EH (cell line): ENCODE measurements around the gene PRDM16.

Experiments used
- DNase-seq: peaks from one replicate; pipeline ENCODE4 v3.0.0-alpha.2; 2015; ENCODE audit warnings: low read depth

Gene PRDM16

DNA sequence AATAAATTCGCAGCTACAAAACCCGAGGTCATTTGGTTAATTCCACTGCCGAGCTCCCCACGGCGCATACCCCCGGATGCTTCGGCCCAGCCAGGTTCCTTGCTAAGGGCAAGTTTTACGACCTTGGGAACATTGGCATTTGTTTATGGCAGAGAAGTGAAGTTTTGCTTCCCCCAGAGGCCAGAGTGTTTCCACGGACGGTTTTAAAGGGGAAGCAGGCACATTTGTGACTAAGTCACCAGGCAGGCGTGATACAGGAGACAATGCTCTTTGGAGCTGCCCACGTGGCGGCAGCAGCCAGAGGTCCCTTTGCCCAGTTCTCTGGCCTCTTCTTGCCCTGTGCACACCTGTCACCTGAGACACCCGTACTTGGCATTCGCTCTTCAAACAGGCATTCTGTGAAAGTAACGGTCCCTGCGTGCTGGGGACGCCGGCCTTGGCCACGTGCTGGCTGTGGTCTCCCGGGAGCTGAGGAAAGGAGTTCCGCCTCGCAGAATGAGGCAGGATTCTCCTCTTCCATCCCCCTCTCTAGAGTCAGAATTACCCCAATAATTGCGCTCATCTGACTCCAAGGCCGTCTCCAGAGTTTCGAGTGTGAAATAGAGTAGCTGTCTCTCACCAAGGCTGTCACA is 138.3 kb downstream of the PRDM16 start:
- DNase-seq = no peak

DNA sequence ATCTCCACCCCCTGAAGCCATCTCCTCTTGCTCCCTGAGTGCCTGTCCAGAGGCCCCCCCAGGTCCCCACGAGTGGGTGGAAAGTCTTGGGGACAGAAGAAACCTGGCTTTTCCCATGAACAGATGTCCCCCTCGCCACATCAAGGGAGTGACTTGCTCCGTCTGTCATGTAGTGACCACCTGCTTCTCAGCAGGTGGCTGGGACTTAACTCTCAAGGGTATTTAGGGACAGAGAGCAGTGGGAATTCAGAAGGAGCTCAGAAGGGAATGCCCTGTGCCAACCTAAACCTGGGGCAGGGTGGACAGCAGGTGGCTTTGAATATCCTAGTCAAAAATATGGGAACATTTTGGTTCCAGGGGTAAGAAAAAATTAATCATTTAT is 139.8 kb downstream of the PRDM16 start:
- no peak for DNase-seq

GRCh38 chr1:3209201-3209600 is 140.2 kb downstream of the PRDM16 start:
- DNase-seq = no peak

DNA sequence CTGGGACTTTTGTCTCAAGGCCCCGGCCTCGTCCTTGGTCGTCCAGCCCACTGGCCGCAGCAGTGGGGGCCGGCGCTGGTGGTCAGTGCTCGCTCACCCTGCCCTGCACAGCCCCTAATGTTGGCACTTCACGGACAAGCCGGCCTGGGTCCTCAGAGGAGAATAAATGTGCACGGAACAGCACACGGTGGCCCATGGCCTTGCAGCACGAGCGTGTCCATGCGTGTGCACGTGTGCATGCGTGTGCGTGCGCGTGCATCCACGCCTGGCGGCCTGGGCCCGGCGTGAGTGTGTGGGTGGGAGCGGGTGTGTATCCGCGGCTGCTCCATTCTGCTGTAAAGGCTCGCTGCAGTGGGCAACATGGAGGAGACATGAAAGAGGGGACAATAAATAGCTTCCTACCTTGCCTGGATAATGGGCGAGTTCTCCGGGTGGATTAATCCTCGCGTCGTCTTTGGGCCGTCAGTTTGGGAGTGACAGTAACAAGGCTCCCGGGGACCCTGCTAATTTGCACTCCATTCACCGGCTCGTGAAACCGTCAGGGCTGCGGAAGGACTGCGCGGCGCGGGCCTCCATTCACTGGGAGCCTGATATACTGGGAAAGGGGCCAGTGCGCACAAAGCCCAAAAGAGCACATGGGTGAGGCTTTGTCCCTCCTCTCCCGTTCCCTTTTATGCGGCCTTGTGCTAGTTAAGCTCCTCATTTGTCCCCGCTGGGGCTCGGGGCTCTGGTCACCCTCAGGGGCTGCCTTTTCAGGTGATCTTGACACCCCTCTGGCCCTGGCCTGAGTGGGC is 142.8 kb downstream of the PRDM16 start:
- DNase-seq = no peak

- DNase-seq = no peak
Observed at GRCh38 chr1:3212453-3213355, 143.7 kb downstream of the PRDM16 start.

DNA sequence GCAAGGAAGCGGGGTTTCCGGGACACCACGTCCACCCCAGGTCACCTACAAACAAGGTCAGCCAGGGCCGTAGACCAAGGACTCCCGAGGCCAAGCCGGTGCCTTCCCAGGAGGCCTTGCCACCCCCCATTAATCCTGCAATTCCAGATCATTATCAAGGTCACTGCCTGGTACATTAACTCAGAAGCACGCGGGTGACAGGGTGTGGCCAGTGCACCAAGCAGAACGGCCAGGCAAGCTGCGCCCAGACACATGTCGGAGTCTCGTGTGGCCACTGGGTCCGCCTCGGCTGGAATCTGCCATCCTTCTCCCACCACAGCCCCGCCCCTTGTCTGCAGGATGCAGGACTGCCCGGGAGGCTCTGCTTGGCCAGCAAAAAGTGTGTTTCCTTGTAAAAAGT is 144.7 kb downstream of the PRDM16 start:
- DNase-seq = no peak

- DNase-seq = no peak
Observed at GRCh38 chr1:3215198-3216014, 146.4 kb downstream of the PRDM16 start.

DNA sequence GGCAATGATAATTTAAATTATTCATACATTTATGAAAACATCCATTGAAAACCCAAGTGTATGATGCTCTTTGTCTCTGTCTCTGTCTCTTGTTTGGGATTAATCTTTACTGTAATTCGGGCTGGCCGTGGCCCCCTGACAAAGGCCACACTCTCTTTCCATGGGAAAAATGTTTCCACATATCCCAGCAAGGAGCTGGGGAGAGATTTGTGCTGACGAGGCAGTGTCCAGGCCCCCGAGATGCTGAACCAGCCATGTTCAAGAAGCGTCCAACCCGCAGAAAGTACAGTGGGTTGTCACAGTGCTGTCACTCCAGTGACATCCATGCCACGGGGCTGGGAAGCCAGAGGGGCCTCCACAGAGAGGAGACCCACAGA is 147.0 kb downstream of the PRDM16 start:
- DNase-seq = no peak

DNA sequence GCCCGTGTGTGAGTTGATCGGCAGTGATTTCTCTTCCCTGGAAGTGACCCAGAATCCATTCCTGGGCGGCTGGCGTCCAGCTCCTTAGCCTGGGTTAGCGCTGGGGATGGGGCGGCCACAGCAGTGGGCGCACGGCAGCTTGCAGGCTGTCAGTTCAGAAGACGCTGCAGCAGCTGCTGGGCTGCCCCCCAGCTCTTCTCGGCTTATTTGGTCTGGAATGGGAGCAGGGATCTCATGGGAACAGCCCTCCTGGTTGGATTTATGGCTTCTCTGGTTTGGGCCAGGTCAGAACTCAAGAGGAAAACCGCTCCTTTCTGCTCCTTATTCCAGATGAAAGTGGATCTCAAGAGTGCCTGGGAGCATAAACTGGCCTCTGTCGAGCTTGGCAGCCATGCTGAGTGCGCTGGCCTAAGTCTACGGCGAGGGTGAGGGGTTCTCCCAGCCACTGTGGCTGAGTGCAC is 148.2 kb downstream of the PRDM16 start:
- no peak for DNase-seq

DNA sequence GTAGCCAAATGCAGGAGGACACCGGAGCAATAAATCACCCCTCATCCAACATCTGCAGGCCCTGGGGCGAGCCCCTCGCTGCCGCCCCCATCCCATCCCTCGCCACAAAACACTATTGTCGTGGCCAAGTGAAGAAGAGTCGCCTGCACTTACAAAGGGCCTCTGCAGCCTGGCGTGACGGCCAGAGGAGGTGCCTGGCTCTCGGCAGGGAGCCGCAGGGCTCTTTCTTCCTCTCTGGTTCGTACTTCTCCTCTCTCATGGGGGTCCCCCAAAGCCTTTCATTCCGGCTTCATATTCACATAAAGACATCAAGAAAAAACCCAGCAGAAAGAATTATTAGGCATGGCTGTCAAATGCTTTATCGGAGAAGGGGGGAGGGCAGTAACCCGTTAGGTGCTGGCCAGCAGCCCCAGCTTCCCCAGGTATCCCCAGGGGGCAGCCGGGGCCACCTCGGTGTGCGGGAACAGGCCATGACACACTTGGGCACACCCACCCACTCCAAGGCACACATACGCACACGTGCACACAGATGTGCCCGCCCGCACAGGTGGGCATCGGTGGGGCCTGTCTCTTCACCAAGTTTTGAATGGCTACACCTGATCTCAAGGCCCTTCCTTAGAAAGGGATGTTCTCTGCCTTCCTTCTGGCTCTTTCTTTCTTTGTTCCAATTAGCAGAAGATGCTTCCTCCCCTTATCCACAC is 149.1 kb downstream of the PRDM16 start:
- DNase-seq = no peak

GRCh38 chr1:3219005-3219790 is 150.2 kb downstream of the PRDM16 start:
- DNase-seq = no peak

- DNase-seq = no peak
Observed at GRCh38 chr1:3219791-3220467, 150.9 kb downstream of the PRDM16 start.

- no peak for DNase-seq
Observed at GRCh38 chr1:3221112-3222041, 152.4 kb downstream of the PRDM16 start.

DNA sequence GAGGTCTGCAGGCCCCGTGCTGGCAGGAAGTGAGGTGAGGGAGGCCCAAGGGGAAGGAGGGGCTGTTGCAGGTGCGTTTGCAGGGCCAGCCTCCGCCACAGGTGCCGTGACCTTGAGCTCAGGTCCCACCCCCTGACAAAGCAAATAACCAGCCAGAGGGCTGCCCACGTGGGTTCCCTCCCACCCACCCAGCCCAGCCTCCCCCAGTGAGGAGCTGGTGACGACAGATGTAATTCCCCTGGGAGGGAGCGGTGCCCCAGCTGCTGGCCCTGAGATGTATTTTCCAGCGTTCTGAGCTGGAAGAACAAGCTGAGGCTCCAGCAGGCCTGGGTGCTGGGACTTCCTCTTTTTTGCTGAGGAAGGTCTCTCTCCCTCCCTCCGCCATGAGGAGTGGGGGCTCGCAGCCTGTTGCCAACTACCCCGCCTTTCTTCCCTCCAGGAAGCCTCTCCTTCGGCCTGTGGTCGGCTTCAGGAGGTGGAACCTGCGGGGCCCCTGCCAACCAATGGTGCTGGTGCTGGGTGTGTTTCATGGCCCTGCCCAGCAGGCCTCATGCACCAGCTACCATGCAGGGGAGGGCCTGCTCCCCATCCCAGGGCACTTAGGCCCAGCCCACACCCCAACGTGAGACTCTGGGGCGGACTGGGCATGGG is 153.2 kb downstream of the PRDM16 start:
- no peak for DNase-seq

DNA sequence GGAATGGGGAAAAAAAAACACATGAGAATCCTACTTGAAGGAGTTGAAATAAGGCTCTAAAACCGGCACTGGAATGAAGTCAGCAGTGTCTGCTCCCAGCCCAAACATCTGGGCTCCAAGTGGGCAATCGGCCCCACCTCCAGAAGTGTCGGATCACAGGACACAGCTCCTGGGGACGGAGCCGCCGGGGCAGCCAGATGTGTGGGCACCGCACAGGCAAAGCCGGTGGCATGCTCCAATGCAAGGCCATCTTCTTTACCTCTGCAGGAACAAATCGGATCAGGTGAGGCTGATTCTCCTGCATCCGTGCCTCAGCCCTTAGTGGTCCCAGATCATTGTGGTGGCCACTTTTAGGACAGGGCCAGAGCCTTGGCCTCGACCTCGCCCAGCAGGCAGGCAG is 156.7 kb downstream of the PRDM16 start:
- no peak for DNase-seq

DNA sequence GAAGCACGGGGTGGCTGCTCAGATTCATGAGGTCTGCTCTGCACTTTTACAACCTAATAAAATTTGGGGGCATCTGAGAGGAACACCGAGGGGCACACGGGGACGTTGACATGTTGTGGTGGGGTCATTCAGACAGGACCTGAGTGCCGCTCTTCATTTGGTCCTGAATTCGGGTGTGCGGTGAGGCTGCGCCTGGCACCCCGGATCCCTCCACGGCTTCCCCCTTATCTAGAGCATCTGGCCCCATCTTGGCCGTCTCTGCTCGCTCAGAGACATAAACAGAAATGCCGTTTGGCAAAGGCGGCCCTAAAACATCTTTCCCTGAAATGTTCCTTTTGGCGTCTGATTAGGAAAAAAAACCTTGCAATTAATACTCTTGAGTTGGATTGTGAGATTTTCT is 157.2 kb downstream of the PRDM16 start:
- DNase-seq = no peak

DNA sequence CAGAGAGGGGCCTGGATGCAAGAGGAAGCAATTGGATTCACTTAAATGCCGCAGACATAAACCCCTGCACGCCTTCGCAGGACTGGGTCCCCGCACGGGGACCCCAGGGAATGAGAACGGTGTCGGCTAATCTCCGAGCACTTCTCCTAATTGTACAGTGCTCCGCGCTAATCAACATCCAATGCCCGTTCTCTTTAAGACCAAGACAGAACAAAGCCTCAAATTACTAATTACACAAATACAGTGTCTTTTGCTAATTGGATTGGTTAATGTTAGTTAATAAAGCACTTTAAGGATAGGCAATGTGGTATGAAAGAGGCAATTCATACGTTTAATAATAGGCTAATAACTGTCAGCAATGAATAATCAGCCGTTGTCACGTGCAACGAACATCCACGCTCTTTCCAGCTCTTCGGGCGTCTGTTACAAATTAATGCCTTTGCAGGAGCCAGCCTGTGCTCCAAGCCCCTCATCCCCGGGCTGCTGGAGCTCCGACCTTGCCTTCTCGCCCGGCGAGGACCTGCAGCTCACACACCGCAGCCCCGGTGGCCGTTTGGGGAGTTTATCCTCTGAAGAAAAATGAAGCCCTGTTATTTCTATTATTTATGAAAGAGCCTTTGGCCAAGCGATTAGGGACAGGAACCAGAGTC is 157.8 kb downstream of the PRDM16 start:
- DNase-seq = no peak

- DNase-seq = no peak
Observed at GRCh38 chr1:3227351-3227704, 158.3 kb downstream of the PRDM16 start.
